Stimulated activated effector memory CD8-positive, alpha-beta T cell treated with anti-CD3 and anti-CD28 coated beads, Interleukin-12 subunit alpha, Interleukin-12 subunit beta, amount 100 ng/mL, for 72 hours (primary cell): ENCODE data around the gene DNM1.
"Not testable (repeated sequence)": the region's sequence is repeated elsewhere in the genome, so short reads cannot be mapped to it uniquely, and the experiment has no call there.

Source experiments
- ATAC-seq: fragments of 150-1000 bp; cut with Tn5 transposase; 2 replicates; pipeline ENCODE4 v1.10.0; 2021
- DNase-seq, 2 donors: peaks; one replicate each; pipeline ENCODE4 v3.0.0; 2021 to 2022; ENCODE audit warnings: low spot score in 2 of 2
- H3K27ac Mint-ChIP-seq: one replicate; pipeline ENCODE4 v1.8.0; 2022; ENCODE audit warnings: mild to moderate bottlenecking, mixed read lengths
- H3K36me3 Mint-ChIP-seq: one replicate; pipeline ENCODE4 v1.8.0; 2022; ENCODE audit warnings: mild to moderate bottlenecking, mixed read lengths
- H3K4me1 Mint-ChIP-seq: one replicate; pipeline ENCODE4 v1.8.0; 2022; ENCODE audit warnings: mixed read lengths
- H3K4me3 Mint-ChIP-seq: one replicate; pipeline ENCODE4 v1.8.0; 2022; ENCODE audit warnings: mild to moderate bottlenecking, mixed read lengths
- H3K9me3 Mint-ChIP-seq: one replicate; pipeline ENCODE4 v1.8.0; 2022; ENCODE audit warnings: mixed read lengths

The DNM1 gene

DNA sequence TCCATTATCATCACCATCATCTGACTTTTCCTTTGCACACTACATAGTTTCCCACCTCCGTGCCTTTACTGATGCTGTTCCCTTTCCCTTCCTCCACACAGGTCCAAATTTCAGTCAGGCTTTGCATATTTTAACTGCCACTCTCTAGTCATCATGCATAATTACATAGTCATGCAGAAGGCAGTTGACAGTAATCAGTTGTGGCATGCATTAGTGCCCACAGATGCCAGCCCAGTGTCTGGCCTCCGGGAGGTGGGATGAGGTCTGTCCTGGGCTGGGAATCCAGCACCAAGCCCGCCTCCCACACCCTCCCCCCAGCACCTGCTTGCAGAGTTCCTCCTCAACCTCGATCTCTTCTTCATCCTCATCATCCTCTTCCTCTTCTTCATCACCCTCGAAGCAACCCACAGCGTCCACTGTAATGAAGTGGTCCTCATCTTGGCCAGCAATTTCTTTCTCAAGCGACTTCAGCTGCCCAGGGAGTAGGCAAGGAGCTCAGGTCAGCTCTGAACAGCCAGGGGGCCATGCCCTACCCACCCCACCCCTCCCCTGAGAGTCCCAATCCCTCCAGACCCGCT lies 34.4 kb upstream of the DNM1 start:
- H3K9me3 Mint-ChIP-seq, result no peaks in the 10 kb centered on the region
- DNase-seq (no peak), ATAC-seq (no peak)
- H3K27ac Mint-ChIP-seq, result no peak overlapping the region
- H3K4me3 Mint-ChIP-seq, result no peak overlapping the region
- peaks cover 84% of the 10 kb centered on the region for H3K36me3 Mint-ChIP-seq
- no peaks in the 10 kb centered on the region for H3K4me1 Mint-ChIP-seq

DNA sequence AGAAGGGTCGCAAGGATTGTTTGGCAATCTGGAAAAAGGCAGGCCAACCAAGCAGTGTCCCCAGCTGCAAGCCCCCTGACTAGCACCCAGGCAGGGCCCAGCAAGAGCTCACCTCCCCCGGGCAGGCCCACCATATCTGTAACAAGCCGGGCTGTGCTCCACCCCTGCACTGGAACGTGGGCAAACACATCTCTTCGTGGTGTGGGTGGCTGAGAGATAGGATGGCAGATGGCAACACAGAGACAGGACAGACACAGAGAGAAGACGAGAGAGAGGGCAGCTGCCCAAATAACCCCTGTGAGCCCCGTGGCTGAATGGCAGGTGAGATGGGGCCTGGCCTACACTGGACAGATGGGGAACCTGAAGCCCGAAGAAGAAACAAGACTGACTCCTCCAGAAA lies 33.7 kb upstream of the DNM1 start:
- H3K27ac Mint-ChIP-seq, result no peak overlapping the region
- H3K4me3 Mint-ChIP-seq, result no peak overlapping the region
- no peaks in the 10 kb centered on the region for H3K4me1 Mint-ChIP-seq
- no peaks in the 10 kb centered on the region for H3K9me3 Mint-ChIP-seq
- DNase-seq (no peak), ATAC-seq (no peak)
- H3K36me3 Mint-ChIP-seq, result peaks cover 84% of the 10 kb centered on the region

DNA sequence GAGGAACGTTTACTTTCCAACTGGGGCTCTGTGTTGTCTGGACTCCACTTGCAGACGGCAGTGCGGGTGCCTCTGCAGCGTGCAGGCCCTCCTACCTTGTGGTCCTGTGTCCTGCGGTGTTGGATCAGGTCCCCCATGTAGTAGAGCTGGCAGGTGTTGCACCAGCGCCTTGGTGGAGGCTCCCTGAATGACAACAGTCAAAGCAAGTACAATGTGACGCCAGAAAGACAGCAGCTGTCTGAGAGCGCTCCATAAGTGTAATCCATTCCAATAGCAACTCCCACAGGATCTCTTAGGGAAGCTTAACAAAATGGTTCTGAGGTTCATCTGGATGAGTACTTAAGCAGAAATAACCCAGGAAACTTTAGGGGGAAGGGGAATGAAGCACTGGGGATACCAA lies 33.3 kb upstream of the DNM1 start:
- H3K9me3 Mint-ChIP-seq, result no peaks in the 10 kb centered on the region
- DNase-seq (no peak), ATAC-seq (no peak)
- H3K36me3 Mint-ChIP-seq, result peaks cover 84% of the 10 kb centered on the region
- no peaks in the 10 kb centered on the region for H3K4me1 Mint-ChIP-seq
- no peak overlapping the region for H3K4me3 Mint-ChIP-seq
- no peak overlapping the region for H3K27ac Mint-ChIP-seq

DNA sequence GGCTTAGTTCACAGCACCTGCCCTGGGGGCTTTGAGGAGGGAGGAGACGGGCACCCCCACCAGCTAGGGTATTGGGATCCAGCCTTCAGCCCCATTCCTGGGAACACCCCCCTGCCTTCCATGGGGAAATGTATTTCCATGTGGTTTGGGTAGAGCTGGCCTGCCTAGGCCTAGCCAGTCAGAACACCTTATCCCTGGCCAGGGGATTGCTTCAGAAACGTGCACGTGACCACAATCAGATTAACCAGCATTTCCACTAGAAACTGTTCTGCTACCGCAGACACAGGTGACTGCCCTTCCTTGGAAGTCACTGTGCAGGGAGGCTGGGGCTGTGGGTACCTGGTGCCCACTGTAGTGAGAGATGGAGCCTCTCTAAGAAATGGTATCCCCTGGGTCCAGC lies 29.1 kb upstream of the DNM1 start:
- H3K36me3 Mint-ChIP-seq, result peaks cover 78% of the 10 kb centered on the region
- H3K27ac Mint-ChIP-seq, result no peak overlapping the region

DNA sequence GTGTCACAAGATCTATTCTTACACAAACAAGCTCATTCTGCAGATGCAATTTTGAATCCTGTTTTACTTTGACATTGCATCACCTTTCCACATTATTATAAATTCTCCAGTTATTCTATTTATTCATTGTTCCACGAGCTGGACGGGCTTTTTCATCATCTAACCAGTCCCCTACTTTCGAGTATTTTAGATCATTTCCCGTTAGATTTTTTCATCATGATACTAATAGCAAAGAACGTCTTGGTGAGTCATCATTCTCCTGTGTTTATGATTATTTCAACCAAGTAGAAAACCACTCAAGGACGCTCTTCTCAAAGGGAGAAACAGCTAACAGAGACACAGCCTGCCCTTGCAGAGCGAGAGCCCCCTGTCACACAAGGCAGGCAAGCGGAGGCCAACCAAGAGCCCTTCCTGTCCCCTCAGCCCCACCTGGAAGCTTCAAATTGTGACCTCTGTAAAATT lies 28.0 kb upstream of the DNM1 start:
- Mint-ChIP-seq H3K4me3 (no peak overlapping the region), H3K4me1 (no peaks in the 10 kb centered on the region), H3K9me3 (no peaks in the 10 kb centered on the region), H3K36me3 (peaks cover 78% of the 10 kb centered on the region), H3K27ac (no peak overlapping the region)
- no peak for ATAC-seq
- no peak for DNase-seq

More for the DNA sequence above, 29.1 kb upstream of the DNM1 start:
- Mint-ChIP-seq H3K9me3 (no peaks in the 10 kb centered on the region), H3K4me1 (no peaks in the 10 kb centered on the region), H3K4me3 (no peak overlapping the region)
- DNase-seq (no peak), ATAC-seq (no peak)

DNA sequence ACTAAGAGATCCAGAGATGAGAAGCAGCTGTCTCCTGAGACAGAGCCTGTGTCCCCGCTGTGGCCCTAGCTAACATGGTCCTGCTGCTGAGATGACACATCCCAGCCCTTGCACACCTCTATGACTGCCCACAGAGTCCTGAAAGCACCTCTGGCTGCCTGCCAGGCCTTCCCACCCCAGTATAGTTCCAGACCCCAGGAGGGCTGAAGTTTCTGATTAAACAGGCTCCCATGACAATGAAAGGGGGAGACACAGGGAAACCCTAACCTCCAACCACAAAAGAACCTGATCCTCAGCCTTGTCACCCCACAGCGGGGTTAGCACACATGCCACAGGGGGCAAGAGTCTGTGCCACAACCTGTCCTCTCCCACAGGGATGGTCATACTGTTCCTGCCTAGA lies 27.5 kb upstream of the DNM1 start:
- Mint-ChIP-seq H3K9me3 (no peaks in the 10 kb centered on the region), H3K27ac (peak overlapping the region; percentile 29), H3K36me3 (peaks cover 78% of the 10 kb centered on the region), H3K4me1 (no peaks in the 10 kb centered on the region), H3K4me3 (no peak overlapping the region)
- DNase-seq (no peak), ATAC-seq (no peak)

DNA sequence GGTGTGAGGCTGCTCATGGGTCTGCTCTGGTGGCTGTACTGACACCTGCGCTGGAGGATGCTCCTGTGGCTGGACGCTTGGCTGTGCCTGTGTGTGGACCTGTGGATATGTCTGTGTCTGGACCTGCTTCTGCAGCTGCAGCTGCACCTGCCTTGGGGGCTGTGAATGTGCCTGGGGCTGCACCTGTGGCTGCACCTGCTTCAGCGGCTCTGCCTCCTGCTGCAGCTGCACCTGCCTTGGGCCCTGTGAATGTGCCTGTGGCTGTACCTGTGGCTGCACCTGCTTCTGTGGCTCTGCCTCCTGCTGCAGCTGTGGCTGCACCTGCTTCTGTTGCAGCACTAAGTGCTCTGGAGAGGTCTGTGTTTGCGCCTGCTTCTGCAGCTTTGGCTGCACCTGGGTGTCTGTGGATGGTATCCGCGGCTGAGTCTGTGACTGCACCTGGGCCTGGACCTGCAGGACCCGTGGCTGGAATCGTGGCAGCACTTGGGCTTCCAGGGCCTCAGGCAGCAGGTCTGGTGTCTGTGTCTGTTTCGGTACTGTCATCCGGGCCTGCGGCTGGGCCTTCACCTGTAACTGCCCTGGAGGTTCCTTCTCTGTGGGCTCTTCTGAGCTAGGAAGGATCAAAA lies 24.3 kb upstream of the DNM1 start:
- no peaks in the 10 kb centered on the region for H3K9me3 Mint-ChIP-seq
- no peak overlapping the region for H3K4me3 Mint-ChIP-seq
- H3K4me1 Mint-ChIP-seq, result peaks cover 15% of the 10 kb centered on the region
- peaks cover 84% of the 10 kb centered on the region for H3K36me3 Mint-ChIP-seq
- no peak for DNase-seq
- no peak overlapping the region for H3K27ac Mint-ChIP-seq
- no peak for ATAC-seq

DNA sequence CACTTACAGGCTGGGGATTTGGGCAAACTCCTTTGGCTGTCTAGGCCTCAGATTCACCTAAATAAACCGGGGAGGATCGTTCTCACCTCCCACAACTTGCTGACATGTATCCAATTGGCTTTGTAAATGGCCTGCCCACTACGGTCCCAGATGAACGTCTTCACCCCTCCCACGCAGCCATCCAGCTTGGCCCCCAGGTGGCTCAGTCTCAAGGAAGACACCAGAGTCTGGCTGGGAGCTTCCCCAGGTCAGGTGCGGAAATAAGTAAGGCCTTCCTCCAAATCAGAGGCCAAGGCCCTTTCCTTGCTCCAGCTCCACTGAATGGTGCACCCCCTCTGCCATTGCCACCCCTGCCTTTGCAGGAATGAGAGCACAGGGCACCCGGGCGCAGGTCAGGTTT lies 23.2 kb upstream of the DNM1 start:
- no peak for DNase-seq
- H3K4me1 Mint-ChIP-seq, result peaks cover 18% of the 10 kb centered on the region
- no peaks in the 10 kb centered on the region for H3K9me3 Mint-ChIP-seq
- no peak overlapping the region for H3K27ac Mint-ChIP-seq
- no peak overlapping the region for H3K4me3 Mint-ChIP-seq
- peaks cover 84% of the 10 kb centered on the region for H3K36me3 Mint-ChIP-seq
- ATAC-seq, result no peak

DNA sequence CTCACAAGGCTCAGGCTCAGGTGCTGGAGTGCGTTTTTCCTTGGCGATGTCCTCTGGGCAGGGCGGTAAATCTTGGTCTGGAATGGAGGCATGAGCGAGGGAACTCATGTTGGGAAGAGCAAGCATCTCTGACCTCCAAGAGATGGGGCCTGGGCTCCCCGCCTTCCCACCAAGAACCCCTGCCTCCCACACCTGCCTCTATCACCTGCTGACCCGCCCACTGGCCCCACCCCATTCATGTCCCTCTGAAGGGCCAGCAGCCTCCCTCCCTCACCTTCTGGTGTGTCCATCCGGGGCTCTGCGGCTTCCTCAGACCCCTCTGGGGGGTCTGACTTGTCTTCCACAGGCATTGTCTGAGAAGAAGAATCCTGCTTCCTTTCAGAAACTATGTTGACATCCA lies 22.7 kb upstream of the DNM1 start:
- DNase-seq, result no peak
- peaks cover 84% of the 10 kb centered on the region for H3K36me3 Mint-ChIP-seq
- H3K27ac Mint-ChIP-seq, result no peak overlapping the region
- no peaks in the 10 kb centered on the region for H3K9me3 Mint-ChIP-seq
- no peak overlapping the region for H3K4me3 Mint-ChIP-seq
- H3K4me1 Mint-ChIP-seq, result peaks cover 19% of the 10 kb centered on the region
- ATAC-seq, result no peak

DNA sequence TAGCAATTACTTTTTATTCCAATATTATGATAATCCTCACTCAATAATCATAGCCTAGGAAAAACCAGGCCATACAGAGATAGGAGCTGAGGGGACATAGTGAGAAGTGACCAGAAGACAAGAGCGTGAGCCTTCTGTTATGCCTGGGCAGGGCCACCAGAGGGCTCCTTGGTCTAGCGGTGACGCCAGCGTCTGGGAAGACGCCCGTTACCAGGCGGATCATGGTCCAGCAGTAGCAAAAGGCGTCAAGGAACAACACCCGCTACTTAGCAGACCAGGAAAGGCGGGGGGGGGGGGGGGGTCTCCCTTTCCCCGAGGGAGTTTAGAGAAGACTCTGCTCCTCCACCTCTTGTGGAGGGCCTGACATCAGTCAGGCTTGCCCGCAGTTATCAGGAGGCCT lies 21.7 kb upstream of the DNM1 start:
- ATAC-seq, H3K27ac Mint-ChIP-seq, DNase-seq, H3K4me3 Mint-ChIP-seq, H3K9me3 Mint-ChIP-seq: not testable (repeated sequence)
- H3K4me1 Mint-ChIP-seq, result peaks cover 27% of the 10 kb centered on the region
- H3K36me3 Mint-ChIP-seq, result peaks cover 78% of the 10 kb centered on the region

DNA sequence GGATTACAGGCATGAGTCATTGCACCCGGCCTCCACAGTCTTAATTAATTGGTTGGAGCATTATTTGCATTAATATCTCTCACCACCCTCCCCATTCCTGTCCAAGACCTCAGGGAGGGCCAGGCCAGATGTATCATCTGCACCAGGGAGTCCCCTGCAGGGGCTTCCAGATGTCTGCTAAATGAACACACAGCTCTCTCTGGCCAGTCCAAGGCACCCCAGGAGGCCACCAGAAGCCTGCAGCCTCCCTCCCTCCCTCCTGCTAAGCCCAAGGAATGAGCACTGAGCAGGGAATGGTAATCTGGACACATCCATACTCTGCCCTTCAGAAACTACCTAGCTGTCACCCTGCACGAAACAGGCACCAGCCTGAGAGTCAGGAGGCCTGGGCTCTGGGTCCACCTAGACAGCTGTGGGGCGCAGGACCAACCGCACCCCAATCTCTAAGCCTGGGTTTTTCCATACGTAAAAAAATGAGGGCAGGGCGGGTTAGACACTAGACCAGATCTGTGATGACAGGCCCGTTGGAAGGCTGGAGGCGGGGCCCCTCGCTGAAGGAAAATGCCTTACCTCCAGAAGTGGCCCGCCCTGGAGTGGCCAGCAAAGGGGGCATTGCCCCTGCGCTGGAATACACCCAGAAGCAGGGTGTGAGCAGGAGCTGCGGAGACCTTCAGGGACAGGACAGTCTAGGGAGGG lies 20.1 kb upstream of the DNM1 start:
- peaks cover 82% of the 10 kb centered on the region for H3K36me3 Mint-ChIP-seq

DNA sequence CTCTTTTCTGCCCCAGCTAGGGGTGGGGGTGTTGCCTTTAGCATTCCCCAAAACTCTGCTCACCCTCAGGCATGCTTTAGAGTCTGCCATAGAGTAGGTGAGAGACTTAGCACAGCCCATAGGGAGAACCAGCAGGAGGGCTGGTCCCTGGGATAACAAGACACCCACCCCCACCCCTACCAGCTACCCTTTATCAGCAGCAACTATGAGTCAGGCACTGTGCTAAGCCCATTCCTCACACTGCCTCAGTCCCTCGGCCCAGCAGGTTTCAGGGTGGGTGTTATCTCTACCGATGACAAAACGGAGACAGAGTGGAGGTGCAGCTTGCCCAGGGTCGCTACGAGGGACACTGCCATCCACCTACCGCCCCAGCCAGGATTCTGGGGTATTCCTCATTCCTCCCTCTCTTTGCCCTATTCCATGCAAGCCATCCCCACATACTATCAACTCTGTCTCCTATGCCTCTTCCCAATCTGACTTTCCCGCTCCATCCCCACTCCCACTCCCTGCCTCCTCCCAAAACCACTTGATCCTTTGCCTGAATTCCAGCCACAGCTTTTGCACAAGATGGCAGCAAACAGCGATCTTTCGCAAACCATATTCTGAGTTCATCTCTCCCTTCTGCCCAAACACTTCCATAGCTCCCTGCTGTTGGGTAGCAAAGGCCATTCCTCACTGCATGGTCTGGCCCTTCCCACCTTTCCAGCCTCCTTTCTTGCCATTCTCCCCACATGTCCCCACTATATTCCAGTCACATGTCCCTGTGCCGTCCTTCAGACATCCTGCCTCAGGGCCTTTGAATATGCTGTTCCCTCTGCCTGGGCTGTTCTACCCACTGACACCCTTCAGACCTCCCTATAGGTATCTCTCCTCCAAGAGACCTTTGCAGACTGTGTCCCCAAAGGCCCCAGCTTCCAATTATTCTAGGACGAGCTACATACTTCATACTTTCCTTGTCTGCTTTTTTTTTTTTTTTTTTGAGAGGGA lies 16.9 kb upstream of the DNM1 start:
- no peaks in the 10 kb centered on the region for H3K9me3 Mint-ChIP-seq
- ATAC-seq, result no peak
- no peak overlapping the region for H3K4me3 Mint-ChIP-seq
- peaks cover 82% of the 10 kb centered on the region for H3K36me3 Mint-ChIP-seq
- peak overlapping the region; percentile 64 for H3K27ac Mint-ChIP-seq
- H3K4me1 Mint-ChIP-seq, result peaks cover 58% of the 10 kb centered on the region
- DNase-seq, result no peak

More for the DNA sequence above, 20.1 kb upstream of the DNM1 start:
- Mint-ChIP-seq H3K4me1 (peaks cover 33% of the 10 kb centered on the region), H3K4me3 (no peak overlapping the region), H3K9me3 (no peaks in the 10 kb centered on the region), H3K27ac (peak overlapping the region; percentile 71)
- DNase-seq (no peak), ATAC-seq (no peak)

DNA sequence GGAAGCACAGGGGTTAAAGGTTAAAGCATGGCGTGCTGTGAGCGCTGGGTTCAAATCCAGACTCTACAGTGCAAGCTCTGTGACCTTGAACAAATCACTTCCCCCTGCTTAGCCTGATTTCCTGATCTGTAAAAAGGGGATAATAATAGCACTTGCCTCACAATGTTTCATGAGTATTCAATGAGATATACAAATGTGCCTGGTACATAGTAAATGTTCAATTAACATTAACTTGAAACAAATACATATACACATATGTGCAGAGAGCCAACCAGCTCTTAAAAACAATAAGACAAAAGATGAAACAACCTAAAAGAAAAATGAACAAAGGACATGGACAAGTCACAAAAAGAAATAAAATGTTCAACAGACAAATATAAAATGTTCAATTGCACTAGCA lies 15.8 kb upstream of the DNM1 start:
- DNase-seq, result no peak
- Mint-ChIP-seq H3K4me3 (no peak overlapping the region), H3K4me1 (peaks cover 59% of the 10 kb centered on the region), H3K27ac (no peak overlapping the region), H3K36me3 (peaks cover 81% of the 10 kb centered on the region), H3K9me3 (no peaks in the 10 kb centered on the region)
- no peak for ATAC-seq

DNA sequence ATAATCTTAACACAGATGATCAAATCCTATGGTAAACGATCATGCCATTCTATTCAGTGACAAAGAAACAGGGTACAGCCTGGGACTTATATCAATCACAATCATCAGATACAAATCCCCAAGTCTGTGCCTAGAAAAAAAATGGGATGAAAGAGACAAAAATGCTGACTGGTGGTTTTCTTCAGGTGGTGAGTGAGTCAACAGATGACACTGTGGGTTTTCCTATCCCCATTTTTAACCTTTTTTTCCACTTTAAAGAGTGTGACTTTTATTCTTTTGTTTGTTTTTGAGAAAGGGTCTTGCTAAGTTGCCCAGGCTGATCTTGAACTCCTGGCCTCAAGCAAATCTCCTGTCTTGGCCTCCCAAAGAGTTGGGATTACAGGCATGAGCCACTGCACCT lies 15.0 kb upstream of the DNM1 start:
- H3K4me3 Mint-ChIP-seq, result no peak overlapping the region
- peaks cover 56% of the 10 kb centered on the region for H3K4me1 Mint-ChIP-seq

DNA sequence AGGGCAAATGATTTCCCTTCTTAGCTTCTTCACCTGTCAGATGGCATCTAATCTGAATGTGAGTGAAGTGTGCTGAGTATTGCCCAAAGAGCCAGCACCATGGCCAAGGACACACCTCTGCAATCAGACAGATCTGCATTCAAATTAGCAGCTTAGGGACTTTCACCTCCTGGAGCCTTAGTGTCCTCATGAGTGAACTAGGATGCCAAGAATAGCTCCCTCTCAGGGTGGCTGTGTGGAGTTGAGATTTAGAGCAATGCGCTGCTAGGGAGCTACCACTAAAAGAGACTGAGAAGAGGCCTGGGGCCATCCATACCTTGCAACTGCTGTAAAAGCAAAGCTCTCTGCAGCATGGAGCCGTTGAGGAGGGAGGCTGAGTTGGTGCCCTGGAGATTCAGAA lies 13.2 kb upstream of the DNM1 start:
- Mint-ChIP-seq H3K27ac (peak overlapping the region; percentile 96), H3K4me3 (peak overlapping the region; percentile 96), H3K4me1 (peaks cover 51% of the 10 kb centered on the region), H3K9me3 (no peaks in the 10 kb centered on the region), H3K36me3 (peaks cover 55% of the 10 kb centered on the region)
- no peak for DNase-seq
- ATAC-seq, result no peak

More for the DNA sequence above, 15.0 kb upstream of the DNM1 start:
- H3K27ac Mint-ChIP-seq, result peak overlapping the region; percentile 34
- ATAC-seq, result no peak
- peaks cover 73% of the 10 kb centered on the region for H3K36me3 Mint-ChIP-seq
- H3K9me3 Mint-ChIP-seq, result no peaks in the 10 kb centered on the region
- DNase-seq, result no peak
